ENCODE results near the gene TIAM2.

GRCh38 chr6:155163601-155164000 lies 168.5 kb downstream of the TIAM2 start:
- no peak for TF ChIP-seq CTCF (IDR thresholded peaks at IDR 0.05; ENCODE audit: low read length)
- no peak for TF ChIP-seq EZH2 (optimal IDR thresholded peaks at IDR 0.05; ENCODE audit: low read depth, low read length)

Measured in MM.1S (cell line).